ENCODE data around the gene ORAI2. TPM values are rescaled to one million over a fixed set of nuclear protein-coding genes. Genes with fewer than 3 reads are reported as not detected.

Gene ORAI2
- polyA plus RNA-seq, 1 donor (not counting 4 experiments of a cell fraction or from before 2014, with no cell fraction given), result 2.0 TPM

- no peak for TF ChIP-seq CTCF (optimal IDR thresholded peaks at IDR 0.05 in 1 of 3, IDR thresholded peaks at IDR 0.05 in 1 of 3, conservative IDR thresholded peaks at IDR 0.05 in 1 of 3; ENCODE audit: extremely low read depth in 1 of 3, insufficient read depth in 2 of 3, low read length in 3 of 3)
- TF ChIP-seq EZH2 (IDR thresholded peaks at IDR 0.05; ENCODE audit: low read length), result no peak
- no peak for FAIRE-seq
- H3K9me3 ChIP-seq (ENCODE audit: control insufficient read depth, low read depth, low read length), result no peaks in the 10 kb centered on the region
- no peak overlapping the region for H3K27ac ChIP-seq (ENCODE audit: control insufficient read depth, insufficient read depth, low read length)
- no peak overlapping the region for H2AFZ ChIP-seq (ENCODE audit: control insufficient read depth, low read length)
- no peak overlapping the region for H3K9ac ChIP-seq (ENCODE audit: control insufficient read depth, extremely low read depth, insufficient read depth, low read length)
- no peaks in the 10 kb centered on the region for H3K79me2 ChIP-seq (ENCODE audit: control insufficient read depth, insufficient read depth, low read length)
- no peaks in the 10 kb centered on the region for H4K20me1 ChIP-seq (ENCODE audit: control insufficient read depth, extremely low read depth, insufficient read depth, low read length)
- dilution Hi-C loops (cut with MboI; ENCODE audit: extremely low pct_ligation_motif_present, low sequenced_read_pairs), result no loop called here
- no peak overlapping the region for H3K4me2 ChIP-seq (ENCODE audit: control insufficient read depth, extremely low read depth, insufficient read depth, low read depth, low read length)
- H3K27me3 ChIP-seq (ENCODE audit: control insufficient read depth, extremely low read depth, insufficient read depth, low read length), result no peaks in the 10 kb centered on the region
- H3K36me3 ChIP-seq (ENCODE audit: control insufficient read depth in 2 of 2, extremely low read depth in 1 of 2, insufficient read depth in 2 of 2, low read length in 2 of 2), result peaks cover 7 to 14% of the 10 kb centered on the region in 2 experiments
- no peak overlapping the region for H3K4me3 ChIP-seq (ENCODE audit: control insufficient read depth in 2 of 3, extremely low read depth in 1 of 3, insufficient read depth in 2 of 3, low read depth in 1 of 3, low read length in 3 of 3)
- DNase-seq (ENCODE audit: low read depth, low spot score), result no peak
- peaks cover 12% of the 10 kb centered on the region for H3K4me1 ChIP-seq (ENCODE audit: control insufficient read depth, extremely low read depth, insufficient read depth, low read length)
- no peaks in the 10 kb centered on the region for H3K9me1 ChIP-seq (ENCODE audit: control insufficient read depth, extremely low read depth, insufficient read depth, low read length)
Measured at GRCh38 chr7:102427019-102427405, 6.4 kb upstream of the ORAI2 start.

GRCh38 chr7:102429141-102429899, 4.1 kb upstream of the ORAI2 start:
- peaks cover 7 to 13% of the 10 kb centered on the region in 2 experiments for H3K36me3 ChIP-seq (ENCODE audit: control insufficient read depth in 2 of 2, extremely low read depth in 1 of 2, insufficient read depth in 2 of 2, low read length in 2 of 2)
- dilution Hi-C loops (cut with MboI; ENCODE audit: extremely low pct_ligation_motif_present, low sequenced_read_pairs), result no loop called here
- no peak for TF ChIP-seq CTCF (optimal IDR thresholded peaks at IDR 0.05 in 1 of 3, IDR thresholded peaks at IDR 0.05 in 1 of 3, conservative IDR thresholded peaks at IDR 0.05 in 1 of 3; ENCODE audit: extremely low read depth in 1 of 3, insufficient read depth in 2 of 3, low read length in 3 of 3)
- TF ChIP-seq EZH2 (IDR thresholded peaks at IDR 0.05; ENCODE audit: low read length), result no peak
- DNase-seq (ENCODE audit: low read depth, low spot score) (no peak), FAIRE-seq (no peak)
- no peaks in the 10 kb centered on the region for H4K20me1 ChIP-seq (ENCODE audit: control insufficient read depth, extremely low read depth, insufficient read depth, low read length)
- H2AFZ ChIP-seq (ENCODE audit: control insufficient read depth, low read length), result no peak overlapping the region
- no peak overlapping the region for H3K4me3 ChIP-seq (ENCODE audit: control insufficient read depth in 2 of 3, extremely low read depth in 1 of 3, insufficient read depth in 2 of 3, low read depth in 1 of 3, low read length in 3 of 3)
- no peak overlapping the region for H3K27ac ChIP-seq (ENCODE audit: control insufficient read depth, insufficient read depth, low read length)
- peaks cover 3% of the 10 kb centered on the region for H3K27me3 ChIP-seq (ENCODE audit: control insufficient read depth, extremely low read depth, insufficient read depth, low read length)
- no peaks in the 10 kb centered on the region for H3K79me2 ChIP-seq (ENCODE audit: control insufficient read depth, insufficient read depth, low read length)
- no peaks in the 10 kb centered on the region for H3K9me3 ChIP-seq (ENCODE audit: control insufficient read depth, low read depth, low read length)
- H3K9ac ChIP-seq (ENCODE audit: control insufficient read depth, extremely low read depth, insufficient read depth, low read length), result no peak overlapping the region
- no peak overlapping the region for H3K4me2 ChIP-seq (ENCODE audit: control insufficient read depth, extremely low read depth, insufficient read depth, low read depth, low read length)
- H3K4me1 ChIP-seq (ENCODE audit: control insufficient read depth, extremely low read depth, insufficient read depth, low read length), result peaks cover 13% of the 10 kb centered on the region
- H3K9me1 ChIP-seq (ENCODE audit: control insufficient read depth, extremely low read depth, insufficient read depth, low read length), result no peaks in the 10 kb centered on the region
